ENCODE measurements around the gene TGFBR2.

Gene TGFBR2

GRCh38 chr3:30655187-30655812 is 48.9 kb downstream of the TGFBR2 start:
- no peak for TF ChIP-seq CTCF (IDR thresholded peaks at IDR 0.05; ENCODE audit: low read depth, low read length)
- H3K27ac ChIP-seq = no peak overlapping the region
- no peak for DNase-seq
- no peaks in the 10 kb centered on the region for H3K27me3 ChIP-seq (ENCODE audit: insufficient read depth, low read depth, severe bottlenecking)
- no peaks in the 10 kb centered on the region for H3K36me3 ChIP-seq
- no peak overlapping the region for H3K4me3 ChIP-seq (ENCODE audit: low read depth, low read length)
- H3K9me3 ChIP-seq (ENCODE audit: severe bottlenecking) = no peaks in the 10 kb centered on the region

GRCh38 chr3:30656624-30657141 is 50.3 kb downstream of the TGFBR2 start:
- Histone ChIP-seq H3K27me3 (ENCODE audit: insufficient read depth, low read depth, severe bottlenecking) (no peaks in the 10 kb centered on the region), H3K27ac (no peak overlapping the region), H3K4me3 (ENCODE audit: low read depth, low read length) (no peak overlapping the region), H3K36me3 (no peaks in the 10 kb centered on the region), H3K9me3 (ENCODE audit: severe bottlenecking) (no peaks in the 10 kb centered on the region)
- no peak for TF ChIP-seq CTCF (IDR thresholded peaks at IDR 0.05; ENCODE audit: low read depth, low read length)
- DNase-seq = no peak

- Histone ChIP-seq H3K4me3 (ENCODE audit: low read depth, low read length) (no peak overlapping the region), H3K36me3 (no peaks in the 10 kb centered on the region), H3K27ac (no peak overlapping the region), H3K9me3 (ENCODE audit: severe bottlenecking) (no peaks in the 10 kb centered on the region), H3K27me3 (ENCODE audit: insufficient read depth, low read depth, severe bottlenecking) (no peaks in the 10 kb centered on the region)
- TF ChIP-seq CTCF (IDR thresholded peaks at IDR 0.05; ENCODE audit: low read depth, low read length) = no peak
- DNase-seq = no peak
Observed at GRCh38 chr3:30657914-30658313, 51.5 kb downstream of the TGFBR2 start.

GRCh38 chr3:30658328-30659052 is 52.1 kb downstream of the TGFBR2 start:
- Histone ChIP-seq H3K9me3 (ENCODE audit: severe bottlenecking) (no peaks in the 10 kb centered on the region), H3K27me3 (ENCODE audit: insufficient read depth, low read depth, severe bottlenecking) (no peaks in the 10 kb centered on the region), H3K27ac (no peak overlapping the region), H3K4me3 (ENCODE audit: low read depth, low read length) (no peak overlapping the region), H3K36me3 (no peaks in the 10 kb centered on the region)
- DNase-seq = no peak
- TF ChIP-seq CTCF (IDR thresholded peaks at IDR 0.05; ENCODE audit: low read depth, low read length) = no peak

GRCh38 chr3:30659270-30660130 is 53.1 kb downstream of the TGFBR2 start:
- Histone ChIP-seq H3K36me3 (no peaks in the 10 kb centered on the region), H3K27ac (no peak overlapping the region), H3K27me3 (ENCODE audit: insufficient read depth, low read depth, severe bottlenecking) (no peaks in the 10 kb centered on the region), H3K9me3 (ENCODE audit: severe bottlenecking) (no peaks in the 10 kb centered on the region), H3K4me3 (ENCODE audit: low read depth, low read length) (no peak overlapping the region)
- TF ChIP-seq CTCF (IDR thresholded peaks at IDR 0.05; ENCODE audit: low read depth, low read length) = no peak
- DNase-seq = no peak

Measured in WERI-Rb-1 (cell line).